Panc1 (cell line): ENCODE results near the gene S100PBP. TPM values are rescaled to one million over a fixed set of nuclear protein-coding genes. Genes with fewer than 3 reads are reported as not detected.

Source experiments
- ATAC-seq: fragments of 200-7000 bp; cut with Tn5 transposase; 2 replicates; pipeline ENCODE4 v1.9.1; 2020; ENCODE audit warnings: mild to moderate bottlenecking, moderate library complexity
- BruUV-seq: library from RNA; stranded (reverse); fragments of 400-500 nt; replicated peaks from 2 replicates; lab custom pipeline; 2021; lab: Mats Ljungman, UMichigan
- CTCF ChIA-PET: fragments of 300-600 bp; sonication (Branson Sonifier 250); formaldehyde crosslinking; loops from one replicate; lab custom pipeline; 2022; ENCODE audit warnings: antibody characterized with exemption; lab: Charles Lee
- POLR2A ChIA-PET: fragments of 300-600 bp; sonication (Branson Sonifier 250); formaldehyde crosslinking; loops from one replicate; lab custom pipeline; 2022; ENCODE audit warnings: antibody characterized with exemption; lab: Charles Lee
- DNase-seq: peaks from one replicate; pipeline ENCODE4 v3.0.0-alpha.2; 2010; ENCODE audit warnings: low read depth, low spot score
- H3K27ac ChIP-seq: 2 replicates; pipeline ENCODE4 v1.5.1; 2011; ENCODE audit warnings: mild to moderate bottlenecking, low read length, inconsistent platforms
- H3K27me3 ChIP-seq: fragments of 200-500 bp; sonication (Bioruptor generic); 2 replicates; pipeline ENCODE4 v1.6.0; 2014; ENCODE audit warnings: low read length, inconsistent platforms; ENCODE audit not compliant: control insufficient read depth, insufficient read depth
- H3K36me3 ChIP-seq: fragments of 200-500 bp; sonication (Bioruptor generic); 2 replicates; pipeline ENCODE4 v1.5.1; 2014; ENCODE audit warnings: inconsistent platforms, mild to moderate bottlenecking, low read length, moderate library complexity; ENCODE audit not compliant: control insufficient read depth, insufficient read depth
- H3K4me1 ChIP-seq: 2 replicates; pipeline ENCODE4 v1.5.1; 2011; ENCODE audit warnings: inconsistent platforms, mild to moderate bottlenecking, low read length, moderate library complexity; ENCODE audit not compliant: control insufficient read depth, insufficient read depth
- H3K4me3 ChIP-seq, 2 experiments: 2 replicates each; pipeline ENCODE4 v1.5.1; 2011 to 2012; ENCODE audit warnings: low read depth in 2 of 2, low read length in 2 of 2, mild to moderate bottlenecking in 2 of 2, inconsistent platforms in 1 of 2, moderate library complexity in 1 of 2
- H3K9me3 ChIP-seq: fragments of 200-500 bp; sonication (Bioruptor generic); 2 replicates; pipeline ENCODE4 v1.5.1; 2014; ENCODE audit warnings: low read depth, mild to moderate bottlenecking, inconsistent platforms, low read length, moderate library complexity; ENCODE audit not compliant: control insufficient read depth, insufficient read depth
- CTCF ChIP-seq: fragments of 450-650 bp; IDR thresholded peaks from 2 replicates; pipeline ENCODE4 v1.5.1; 2017; ENCODE audit warnings: mild to moderate bottlenecking
- POLR2AphosphoS5 ChIP-seq: IDR thresholded peaks from 2 replicates; pipeline ENCODE4 v1.6.1; 2012; ENCODE audit warnings: mild to moderate bottlenecking, low read depth, low read length, moderate library complexity
- REST ChIP-seq, 2 experiments: IDR thresholded peaks; 2 replicates each; pipeline ENCODE4 v1.6.1; 2011 to 2012; ENCODE audit warnings: low read depth in 2 of 2, control low read depth in 1 of 2, low read length in 1 of 2, mild to moderate bottlenecking in 1 of 2, moderate library complexity in 1 of 2; ENCODE audit not compliant: insufficient read depth in 1 of 2
- SIN3A ChIP-seq: IDR thresholded peaks from 2 replicates; pipeline ENCODE4 v1.6.1; 2012; ENCODE audit warnings: low read depth, mild to moderate bottlenecking, low read length, moderate library complexity, borderline replicate concordance; ENCODE audit not compliant: insufficient read depth
- TCF7L2 ChIP-seq: IDR thresholded peaks from 2 replicates; pipeline ENCODE4 v1.6.1; 2011; ENCODE audit warnings: mild to moderate bottlenecking, low read depth, low read length, inconsistent platforms
- in situ Hi-C: cut with HindIII; loops from 2 replicates; pipeline ENCODE4 v1.10.0; 2016; ENCODE audit warnings: low sequenced_read_pairs, low pct_unique_long_range_greater_than_20kb
- intact Hi-C: fragments of 100-400 bp; cut with micrococcal nuclease; formaldehyde crosslinking; loops from one replicate; pipeline ENCODE4 v1.10.0; 2022; ENCODE audit not compliant: unreplicated experiment
- total RNA-seq: library from RNA; stranded (reverse); gene quantifications from one replicate; pipeline ENCODE4 v1.2.1, GENCODE V29; 2021; ENCODE audit not compliant: unreplicated experiment

Gene S100PBP
- total RNA-seq, 1 experiment from 2014 or later, result 55.4 TPM

- Histone ChIP-seq H3K27me3 (no peaks in the 10 kb centered on the region), H3K9me3 (no peaks in the 10 kb centered on the region), H3K4me1 (no peaks in the 10 kb centered on the region), H3K36me3 (peaks cover 16% of the 10 kb centered on the region), H3K27ac (no peak overlapping the region), H3K4me3 (no peak overlapping the region)
- no peak for DNase-seq
- no peak for TF ChIP-seq REST (IDR thresholded peaks at IDR 0.05; ENCODE audit: insufficient read depth in 1 of 2, low read depth in 2 of 2, low read length in 1 of 2)
- no peak for TF ChIP-seq SIN3A
- TF ChIP-seq POLR2AphosphoS5, result no peak
- no peak for TF ChIP-seq CTCF
- no peak for TF ChIP-seq TCF7L2
- in situ Hi-C loops (no loop called here), intact Hi-C loops (no loop called here)
- ATAC-seq, result no peak
- POLR2A ChIA-PET, result interaction anchor here (0.6 kb wide), 1 partner anchor 63 kb away, joined by 3 read pairs; no protein-coding TSS in a partner anchor
- CTCF ChIA-PET, result no interaction called here
- TSS peak; percentile 18 for BruUV-seq
Observed at GRCh38 chr1:32848354-32849063, 31.1 kb downstream of the S100PBP start.

GRCh38 chr1:32855861-32856617 is 38.6 kb downstream of the S100PBP start:
- POLR2A ChIA-PET, result no interaction called here
- Histone ChIP-seq H3K27me3 (no peaks in the 10 kb centered on the region), H3K4me1 (no peaks in the 10 kb centered on the region), H3K9me3 (no peaks in the 10 kb centered on the region), H3K4me3 (no peak overlapping the region), H3K36me3 (peaks cover 32% of the 10 kb centered on the region), H3K27ac (no peak overlapping the region)
- ATAC-seq, result no peak
- TF ChIP-seq REST (IDR thresholded peaks at IDR 0.05; ENCODE audit: insufficient read depth in 1 of 2, low read depth in 2 of 2, low read length in 1 of 2) (no peak; a peak in 2 of 4 replicates), CTCF (no peak), POLR2AphosphoS5 (no peak), TCF7L2 (no peak), SIN3A (no peak)
- intact Hi-C loops (no loop called here), in situ Hi-C loops (no loop called here)
- CTCF ChIA-PET, result no interaction called here
- no peak for DNase-seq
- BruUV-seq, result no TSS peak
